HG02588 (cell line): Measurements from ENCODE around the gene PITHD1.
A peak's percentile ranks its signal among the peaks of the same experiment; 100 is the strongest.
"Not testable (repeated sequence)": the region's sequence is repeated elsewhere in the genome, so short reads cannot be mapped to it uniquely, and the experiment has no call there.

Experiments used
- ATAC-seq: cut with Tn5 transposase; IDR thresholded peaks from one replicate; pipeline ENCODE4 v1.9.1; 2021; ENCODE audit warnings: mild to moderate bottlenecking, moderate library complexity; ENCODE audit not compliant: unreplicated experiment

PITHD1 gene

DNA sequence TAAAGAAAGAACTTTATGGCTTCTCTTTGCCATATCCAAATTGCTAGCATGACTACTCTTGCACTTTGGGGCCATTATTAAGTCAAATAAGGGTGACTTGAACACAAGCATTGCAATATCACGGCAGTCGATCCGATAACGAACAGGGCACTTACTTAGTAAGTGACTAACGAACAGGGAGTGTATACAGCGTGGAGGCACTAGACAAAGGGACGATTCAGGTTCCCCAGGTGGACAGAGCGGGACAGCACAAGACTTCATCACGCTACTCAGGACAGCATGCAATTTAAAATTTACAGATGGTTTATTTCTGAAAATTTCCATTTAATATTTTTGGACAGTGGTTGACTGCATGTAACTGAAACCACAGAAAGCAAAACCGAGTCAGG, 5.4 kb upstream of the PITHD1 start:
- ATAC-seq, result no peak

DNA sequence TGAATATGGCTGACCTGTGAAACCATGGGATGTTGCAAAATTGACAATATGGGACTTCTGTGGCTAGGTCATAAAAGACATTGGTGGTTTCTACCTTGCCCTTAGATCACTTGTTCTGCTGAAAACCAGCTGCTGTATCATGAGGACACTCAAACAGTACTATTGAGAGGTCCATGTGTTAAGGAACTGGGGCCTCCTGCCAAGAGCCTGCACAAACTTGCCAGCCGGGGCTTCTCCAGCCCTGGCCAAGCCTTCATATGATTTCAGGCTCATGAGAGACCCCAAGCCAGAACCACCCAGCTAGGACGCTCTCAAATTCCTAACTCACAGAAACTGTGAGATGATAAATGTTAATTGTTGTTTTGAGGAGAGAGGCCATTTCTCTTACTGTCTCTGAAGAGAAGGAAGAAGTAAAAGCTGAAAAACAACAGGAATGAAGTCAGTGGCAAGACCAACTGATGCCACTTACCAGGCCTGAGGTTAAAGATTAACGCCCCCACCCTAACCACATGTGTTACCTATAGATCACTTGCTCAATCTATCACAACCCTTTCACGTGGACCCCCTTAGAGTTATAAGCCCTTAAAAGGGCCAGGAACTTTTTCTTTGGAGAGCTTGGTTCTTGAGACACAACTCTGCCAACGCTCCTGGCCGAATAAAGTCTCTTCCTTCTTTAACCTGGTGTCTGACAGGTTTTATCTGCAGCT, 3.9 kb upstream of the PITHD1 start:
- ATAC-seq, result no peak

DNA sequence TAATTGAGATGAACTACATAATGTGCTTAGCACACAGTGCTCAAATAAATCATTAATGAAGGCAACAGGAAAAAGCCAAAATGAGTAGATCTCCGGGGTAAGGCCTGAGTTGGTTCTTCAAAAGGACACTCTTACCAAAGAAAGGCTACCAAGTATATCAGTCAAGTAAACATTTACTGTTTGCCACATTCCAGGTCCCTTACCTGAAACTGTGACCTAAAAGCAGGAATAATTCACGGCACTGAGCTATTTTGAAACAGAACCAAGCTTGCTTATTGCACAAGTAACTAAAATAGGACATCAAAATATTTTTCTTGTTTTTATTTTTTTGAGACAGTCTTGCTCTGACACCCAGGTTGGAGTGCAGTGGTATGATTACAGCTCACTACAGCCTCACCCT, 2.0 kb upstream of the PITHD1 start:
- no peak for ATAC-seq

DNA sequence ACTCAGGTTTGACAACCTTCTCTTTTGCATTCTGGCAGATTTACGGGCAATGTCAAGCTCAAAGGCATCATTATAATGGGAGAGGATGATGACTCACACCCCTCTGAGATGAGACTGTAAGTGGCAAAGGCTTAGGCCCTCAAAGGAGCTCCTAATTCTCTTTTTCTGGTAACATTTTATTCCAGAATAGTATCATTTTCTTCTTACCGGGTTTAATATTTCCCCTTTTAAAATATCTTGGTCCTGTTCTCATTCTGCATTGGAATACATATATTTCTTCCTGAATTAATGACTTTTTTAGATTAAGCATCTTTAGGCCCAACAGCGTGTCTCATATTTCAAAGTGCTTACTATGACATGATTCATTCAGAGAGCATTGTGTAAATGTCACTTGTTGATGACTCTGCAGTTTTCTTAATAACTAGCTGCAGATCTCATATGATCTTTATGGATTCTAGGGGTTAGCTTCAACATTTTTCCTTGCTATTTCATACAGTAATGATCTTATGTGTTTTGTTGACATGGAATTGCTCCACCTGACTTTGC, 1.7 kb downstream of the PITHD1 start:
- ATAC-seq, result no peak

DNA sequence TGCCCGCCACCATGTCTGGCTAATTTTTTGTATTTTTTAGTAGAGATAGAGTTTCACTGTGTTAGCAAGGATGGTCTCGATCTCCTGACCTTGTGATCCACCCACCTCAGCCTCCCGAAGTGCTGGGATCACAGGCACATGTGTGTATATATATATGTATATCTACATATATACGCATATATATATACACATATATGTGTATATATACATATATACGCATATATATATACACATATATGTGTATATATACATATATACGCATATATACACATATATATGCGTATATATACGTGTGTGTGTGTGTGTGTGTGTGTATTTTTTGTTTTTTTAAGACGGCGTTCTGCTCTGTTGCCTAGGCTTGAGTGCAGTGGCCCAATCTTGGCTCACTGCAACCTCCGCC, 4.9 kb downstream of the PITHD1 start:
- ATAC-seq, result not testable (repeated sequence)

DNA sequence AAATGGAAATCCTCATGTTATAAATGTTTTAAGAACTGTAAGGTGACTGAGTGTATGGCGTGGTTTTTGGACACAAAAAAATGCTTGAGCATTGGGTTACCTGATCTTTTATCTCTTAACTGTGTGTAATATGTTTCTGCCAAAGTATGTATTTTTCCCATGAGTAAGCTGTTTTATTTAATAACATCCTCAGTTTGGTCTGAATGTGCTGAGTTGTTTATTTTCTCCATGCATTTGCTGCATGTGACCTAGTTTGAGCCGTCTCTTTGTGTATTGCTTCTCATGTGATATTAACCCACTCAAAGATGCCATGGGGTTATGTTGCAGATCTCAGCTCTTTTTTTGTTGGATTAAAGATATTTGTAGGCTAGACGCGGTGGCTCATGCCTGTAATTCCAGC, 6.6 kb downstream of the PITHD1 start:
- no peak for ATAC-seq

DNA sequence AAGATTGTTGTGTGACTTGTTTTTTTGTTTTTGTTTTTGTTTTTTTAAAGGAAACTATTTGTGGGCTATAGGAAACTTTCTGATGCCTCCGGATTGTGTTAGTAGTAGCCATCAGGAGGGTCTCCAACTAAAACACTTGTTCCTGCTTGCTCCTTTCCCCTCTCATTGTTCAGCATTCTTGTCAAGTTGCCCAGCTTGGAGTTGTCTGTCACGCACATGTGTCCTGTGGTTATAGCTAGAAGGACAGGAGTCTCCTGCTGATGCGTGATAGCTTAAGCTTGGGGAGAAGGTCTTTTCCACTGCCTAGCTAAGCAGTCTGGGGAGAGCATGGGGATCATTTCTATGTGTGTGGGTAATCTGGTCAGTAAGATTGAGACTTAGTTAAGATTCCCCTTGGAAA, 9.5 kb downstream of the PITHD1 start:
- ATAC-seq, result no peak

DNA sequence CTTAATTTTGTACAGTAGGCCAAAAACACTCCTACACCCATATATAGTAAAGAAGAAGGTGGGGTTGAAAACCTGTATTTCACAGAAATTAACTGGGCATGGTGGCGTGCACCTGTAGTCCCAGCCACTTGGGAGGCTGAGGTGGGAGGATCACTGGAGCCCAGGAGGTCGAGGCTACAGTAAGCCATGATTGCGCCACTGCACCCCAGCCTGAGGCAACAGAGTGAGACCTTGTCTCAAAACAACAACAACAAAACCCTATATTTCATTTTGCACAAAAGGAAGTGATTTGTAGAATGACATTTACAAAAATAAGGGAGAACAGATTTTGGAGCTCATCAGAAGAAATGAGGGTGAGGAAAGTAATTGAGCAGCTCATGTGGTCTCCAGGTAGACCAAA, 10.5 kb downstream of the PITHD1 start:
- no peak for ATAC-seq

DNA sequence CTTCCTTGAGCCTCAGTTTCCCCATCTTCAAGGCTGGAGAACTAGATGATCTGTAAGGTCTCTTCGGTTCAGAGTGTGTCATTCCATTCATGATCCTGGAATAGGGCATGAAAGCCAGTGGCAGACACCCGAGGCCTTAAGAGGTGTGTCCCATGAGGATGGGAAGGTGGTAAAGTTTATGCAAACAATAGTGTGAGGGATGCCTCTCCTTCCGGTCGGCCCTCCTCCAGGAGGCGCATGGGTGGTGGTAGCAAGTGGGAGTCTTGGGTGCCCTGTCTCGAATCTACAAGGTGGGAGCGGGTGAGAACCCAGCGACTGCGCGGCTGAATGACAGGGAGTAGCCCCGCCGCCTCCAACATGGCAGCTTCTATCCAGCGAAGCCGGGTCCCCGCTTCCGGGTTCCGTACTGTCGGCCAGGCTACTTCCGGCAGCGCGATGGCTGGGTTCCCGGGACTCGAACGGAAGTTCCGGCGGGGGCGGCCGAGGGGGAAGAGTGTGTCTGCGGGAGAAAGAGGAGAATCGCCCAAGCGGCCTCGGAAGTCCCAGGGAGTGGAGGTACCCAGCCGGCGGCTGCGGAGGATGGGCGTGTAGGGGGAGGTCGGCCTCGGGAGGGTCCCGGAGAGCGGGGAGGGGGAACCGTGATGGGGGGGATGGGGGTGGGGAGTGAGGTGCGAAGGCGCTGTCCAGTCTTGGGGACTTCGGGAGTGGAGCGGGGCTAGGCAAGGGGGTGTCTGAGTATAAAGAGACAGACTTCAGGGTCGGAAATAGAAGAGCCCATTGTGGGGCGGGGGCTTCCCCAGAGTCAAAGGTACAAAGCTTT, 12.7 kb downstream of the PITHD1 start, which contains the start of gene LYPLA2:
LYPLA2 (plus strand) TSS at position 450 of the 820 bp plus-strand sequence. CDS start 1,538 bp downstream, outside the sequence.
- ATAC-seq, result peak; percentile 86

DNA sequence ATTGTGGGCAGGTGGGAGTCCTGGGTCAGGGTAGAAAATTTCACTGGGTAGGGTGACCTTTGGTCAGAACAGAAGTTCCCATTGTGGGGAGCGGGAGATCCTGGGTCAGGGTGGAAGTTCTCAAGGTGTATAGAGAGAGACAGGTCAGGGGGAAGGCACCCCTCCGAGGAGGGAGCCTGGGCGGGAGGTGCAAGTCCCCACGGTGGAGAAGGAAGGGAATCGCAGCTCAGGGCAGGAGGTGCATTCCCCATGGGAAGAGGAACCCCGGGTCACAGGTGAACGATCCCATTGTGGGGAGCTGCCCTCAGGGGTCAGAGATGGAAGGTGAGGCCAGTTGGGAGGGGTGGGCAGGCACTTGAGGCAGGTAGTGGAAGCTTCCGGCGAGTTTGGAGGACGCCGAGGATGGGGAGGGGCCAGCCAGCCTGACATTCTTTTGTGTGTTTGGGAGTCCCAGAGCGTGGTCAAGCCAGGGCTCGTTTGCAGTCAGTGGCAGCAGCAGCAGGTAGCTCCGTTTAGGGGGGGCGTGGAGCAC, 13.4 kb downstream of the PITHD1 start:
- no peak for ATAC-seq

DNA sequence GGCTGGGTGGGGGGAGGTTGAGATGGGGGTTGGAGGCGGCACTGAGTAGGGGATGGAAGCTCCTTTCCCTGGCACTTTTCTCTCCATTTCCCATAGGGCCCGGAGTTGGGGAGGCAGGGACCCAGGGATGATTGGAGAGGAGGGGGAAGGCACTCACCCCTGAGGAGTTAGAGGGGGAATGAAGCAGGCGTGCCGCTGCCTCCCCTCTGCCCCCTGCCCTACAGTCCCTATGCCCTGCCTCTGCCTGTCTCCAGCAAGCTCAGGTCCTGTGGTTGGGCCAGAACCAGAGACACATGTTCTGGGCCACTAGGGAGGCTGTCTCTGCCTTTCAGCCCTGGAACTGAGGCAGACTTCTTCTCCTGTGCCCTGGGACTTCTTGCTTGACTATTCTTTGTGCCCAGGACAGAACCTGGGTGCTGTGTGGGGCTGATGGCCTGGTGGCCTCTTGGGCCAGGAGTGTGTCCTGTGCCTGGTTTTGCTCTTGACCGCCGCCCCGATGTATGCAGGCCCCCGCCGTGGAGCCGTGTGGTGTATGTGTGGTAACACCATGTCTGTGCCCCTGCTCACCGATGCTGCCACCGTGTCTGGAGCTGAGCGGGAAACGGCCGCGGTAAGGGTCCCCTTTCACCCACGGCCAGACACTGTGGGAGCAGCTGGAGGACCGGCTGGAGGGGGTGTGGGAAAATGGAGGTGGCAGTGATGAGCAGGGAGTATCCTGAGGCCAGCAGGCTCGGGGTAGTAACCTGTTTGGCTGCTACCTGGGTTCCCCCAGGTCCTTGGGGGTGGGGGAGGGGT, 14.1 kb downstream of the PITHD1 start:
- no peak for ATAC-seq

DNA sequence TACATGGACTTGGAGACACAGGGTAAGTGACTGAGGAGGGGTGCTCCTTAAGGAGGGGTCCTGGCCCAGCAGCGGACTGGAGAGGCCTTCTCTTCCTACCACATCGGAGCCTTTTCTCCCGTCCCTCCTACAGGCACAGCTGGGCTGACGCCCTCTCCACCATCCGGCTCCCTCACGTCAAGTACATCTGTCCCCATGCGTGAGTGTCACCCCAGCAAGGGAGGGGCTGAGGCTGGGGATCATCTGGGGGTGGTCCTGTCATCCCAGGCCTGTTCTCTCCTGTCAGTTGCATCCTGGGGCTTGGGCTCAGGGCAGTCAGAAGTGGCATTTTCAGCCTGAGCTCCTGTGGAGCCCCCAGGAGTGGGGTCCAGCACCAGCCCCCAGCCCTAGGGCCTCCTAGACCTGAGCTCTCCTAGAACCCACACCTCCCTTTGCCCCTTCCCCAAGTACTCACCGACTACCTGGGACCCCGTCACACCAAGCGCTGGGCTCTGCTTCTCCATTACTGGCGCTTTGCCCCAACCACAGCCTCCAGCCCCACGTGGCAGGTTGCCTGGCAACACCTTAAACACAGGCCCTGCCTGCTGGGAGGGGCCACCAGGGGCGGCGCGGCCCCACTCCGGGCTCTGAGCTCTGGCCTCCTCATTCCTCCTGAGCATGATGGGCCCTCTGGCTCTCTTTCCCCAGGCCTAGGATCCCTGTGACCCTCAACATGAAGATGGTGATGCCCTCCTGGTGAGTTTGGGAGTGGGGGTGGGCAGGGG, 15.0 kb downstream of the PITHD1 start:
- ATAC-seq, result no peak

DNA sequence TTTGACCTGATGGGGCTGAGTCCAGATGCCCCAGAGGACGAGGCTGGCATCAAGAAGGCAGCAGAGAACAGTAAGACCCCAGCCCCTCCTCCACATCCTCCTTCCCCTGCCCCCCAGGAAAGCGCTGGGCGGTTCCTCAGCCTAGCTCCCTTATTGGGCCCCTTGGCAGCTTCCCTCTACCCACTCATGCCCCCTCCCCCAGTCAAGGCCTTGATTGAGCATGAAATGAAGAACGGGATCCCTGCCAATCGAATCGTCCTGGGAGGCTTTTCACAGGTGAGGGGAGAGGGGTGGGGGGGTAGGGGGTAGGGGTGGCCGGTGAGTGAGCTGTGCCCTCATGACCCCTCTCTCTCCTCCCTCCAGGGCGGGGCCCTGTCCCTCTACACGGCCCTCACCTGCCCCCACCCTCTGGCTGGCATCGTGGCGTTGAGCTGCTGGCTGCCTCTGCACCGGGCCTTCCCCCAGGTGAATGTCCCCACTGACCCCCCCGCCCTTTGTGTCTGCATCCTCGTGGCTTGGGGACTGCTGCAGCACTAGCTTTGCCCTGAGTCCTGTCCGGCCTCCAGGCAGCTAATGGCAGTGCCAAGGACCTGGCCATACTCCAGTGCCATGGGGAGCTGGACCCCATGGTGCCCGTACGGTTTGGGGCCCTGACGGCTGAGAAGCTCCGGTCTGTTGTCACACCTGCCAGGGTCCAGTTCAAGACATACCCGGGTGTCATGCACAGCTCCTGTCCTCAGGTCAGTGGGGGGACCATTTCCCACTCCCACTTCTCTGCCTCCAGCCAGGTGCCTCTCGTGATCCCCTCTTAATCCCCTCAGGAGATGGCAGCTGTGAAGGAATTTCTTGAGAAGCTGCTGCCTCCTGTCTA, 15.9 kb downstream of the PITHD1 start:
- ATAC-seq, result no peak

DNA sequence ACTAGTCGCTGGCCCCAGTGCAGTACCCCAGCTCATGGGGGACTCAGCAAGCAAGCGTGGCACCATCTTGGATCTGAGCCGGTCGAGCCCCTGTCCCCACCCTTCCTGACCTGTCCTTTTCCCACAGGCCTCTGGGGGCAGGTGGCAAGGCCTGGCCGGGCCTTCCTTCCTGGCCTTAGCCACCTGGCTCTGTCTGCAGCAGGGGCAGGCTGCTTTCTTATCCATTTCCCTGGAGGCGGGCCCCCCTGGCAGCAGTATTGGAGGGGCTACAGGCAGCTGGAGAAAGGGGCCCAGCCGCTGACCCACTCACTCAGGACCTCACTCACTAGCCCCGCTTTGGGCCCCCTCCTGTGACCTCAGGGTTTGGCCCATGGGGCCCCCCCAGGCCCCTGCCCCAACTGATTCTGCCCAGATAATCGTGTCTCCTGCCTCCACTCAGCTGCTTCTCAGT, 16.5 kb downstream of the PITHD1 start:
- ATAC-seq, result not testable (repeated sequence)

DNA sequence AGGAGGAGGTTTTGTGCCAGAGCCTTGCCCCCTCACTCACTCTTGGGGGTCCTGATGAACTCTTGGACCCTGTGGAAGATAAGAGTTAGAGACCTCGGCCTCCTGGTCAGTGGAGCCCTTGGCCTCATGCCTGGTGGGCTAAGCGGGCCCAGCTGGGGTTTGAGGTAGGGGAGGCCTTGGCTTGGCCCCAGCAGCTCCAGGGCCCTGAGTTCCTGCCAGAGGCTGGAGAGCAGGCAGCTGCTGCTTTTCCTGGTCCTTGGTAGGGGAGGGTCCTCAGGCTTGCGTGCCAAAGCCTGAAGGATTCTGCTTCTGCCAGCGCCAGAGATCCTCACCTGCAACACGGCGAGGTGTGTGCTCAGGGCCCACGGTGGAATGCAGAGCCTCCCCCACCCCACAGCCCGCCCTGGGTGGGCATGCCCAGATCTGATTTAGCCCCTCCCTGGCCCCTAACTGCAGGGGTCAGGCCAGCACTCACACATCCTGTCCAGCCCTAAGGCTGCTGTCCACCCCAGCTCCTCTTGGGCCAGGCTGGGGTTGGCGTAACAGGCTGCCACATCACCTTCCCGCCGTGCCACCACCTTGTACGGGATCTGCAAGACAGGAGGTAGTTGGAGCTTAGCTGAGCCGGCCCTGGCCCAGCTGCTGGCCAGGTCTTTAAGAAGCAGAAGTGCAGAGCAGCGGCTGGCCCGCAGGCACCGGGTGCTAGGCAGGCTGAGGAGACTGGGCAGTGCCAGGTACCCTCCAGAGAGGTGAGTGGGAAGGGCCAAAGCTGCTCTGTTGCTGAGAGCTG, 17.7 kb downstream of the PITHD1 start:
- no peak for ATAC-seq

DNA sequence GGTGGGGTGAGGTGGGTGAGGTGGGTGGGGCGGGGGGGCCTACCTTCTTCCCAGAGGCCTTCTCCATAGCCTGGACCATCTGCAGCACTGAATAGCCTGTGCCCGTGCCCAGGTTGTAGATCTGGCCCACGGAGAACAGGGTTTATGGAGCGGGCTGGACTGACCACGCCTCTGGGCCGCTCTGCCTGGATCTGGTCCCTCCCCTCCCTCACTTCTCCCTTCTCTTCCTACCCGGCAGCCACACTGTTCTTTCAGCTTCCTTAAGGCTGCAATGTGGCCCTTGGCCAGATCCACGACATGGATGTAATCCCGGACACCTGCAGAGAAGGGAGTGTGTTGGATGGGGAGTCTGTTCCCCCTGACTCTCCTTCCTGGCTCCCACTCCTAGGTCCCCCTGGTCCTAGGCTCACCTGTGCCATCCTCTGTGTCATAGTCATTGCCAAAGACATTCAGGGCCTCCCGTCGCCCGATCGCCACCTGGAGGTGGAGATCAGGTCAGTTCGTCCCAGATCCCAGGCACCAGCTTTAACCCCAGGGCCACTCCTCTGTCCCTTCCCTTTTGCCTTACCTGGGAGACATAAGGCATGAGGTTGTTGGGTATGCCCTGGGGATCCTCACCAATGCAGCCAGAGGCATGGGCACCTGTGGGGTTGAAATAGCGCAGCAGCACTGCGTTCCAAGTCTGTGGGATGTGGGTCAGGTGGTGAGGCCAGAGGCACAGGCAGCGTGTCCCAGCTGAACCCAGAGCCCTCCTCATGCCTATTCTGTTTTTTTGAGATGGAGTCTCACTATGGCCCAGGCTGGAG, 18.5 kb downstream of the PITHD1 start:
- no peak for ATAC-seq
